Subcutaneous abdominal adipose tissue (tissue), 5 donors: ENCODE results near the gene KXD1.

Source experiments
- H3K27ac ChIP-seq: one replicate; pipeline ENCODE4 v1.7.0; 2013; ENCODE audit warnings: low read depth, mild to moderate bottlenecking, inconsistent platforms, low read length, moderate library complexity
- H3K27me3 ChIP-seq, 5 donors: one replicate each; pipeline ENCODE4 v1.7.0; 2013; ENCODE audit warnings: low read length in 5 of 5, inconsistent platforms in 1 of 5; ENCODE audit not compliant: control insufficient read depth in 5 of 5, insufficient read depth in 4 of 5
- H3K36me3 ChIP-seq, 5 donors: one replicate each; pipeline ENCODE4 v1.7.0; 2013; ENCODE audit warnings: low read length in 5 of 5; ENCODE audit not compliant: control insufficient read depth in 5 of 5, insufficient read depth in 5 of 5
- H3K4me1 ChIP-seq, 5 donors: one replicate each; pipeline ENCODE4 v1.7.0; 2013; ENCODE audit warnings: low read length in 5 of 5, mild to moderate bottlenecking in 3 of 5, moderate library complexity in 1 of 5; ENCODE audit not compliant: control insufficient read depth in 5 of 5, insufficient read depth in 5 of 5
- H3K4me3 ChIP-seq, 5 donors: one replicate each; pipeline ENCODE4 v1.7.0; 2013; ENCODE audit warnings: low read length in 5 of 5, low read depth in 1 of 5
- H3K9ac ChIP-seq, 5 donors: one replicate each; pipeline ENCODE4 v1.7.0; 2013; ENCODE audit warnings: low read length in 5 of 5, mild to moderate bottlenecking in 4 of 5, moderate library complexity in 3 of 5
- H3K9me3 ChIP-seq, 5 donors: one replicate each; pipeline ENCODE4 v1.7.0; 2013; ENCODE audit warnings: low read length in 5 of 5; ENCODE audit not compliant: control insufficient read depth in 5 of 5
- donor health status: healthy.
- donor health status: healthy.
- donor health status: healthy.
- donor health status: healthy.
- donor health status: healthy.

Gene KXD1

GRCh38 chr19:18574691-18575291, 17.1 kb downstream of the KXD1 start:
- no peak overlapping the region for H3K27ac ChIP-seq
- peaks cover 0 to 50% (median 45%) of the 10 kb centered on the region in 5 donors for H3K36me3 ChIP-seq

GRCh38 chr19:18576383-18576782, 18.7 kb downstream of the KXD1 start:
- Histone ChIP-seq H3K36me3 (peaks cover 0 to 50% (median 45%) of the 10 kb centered on the region in 5 donors), H3K4me3 (no peak overlapping the region), H3K27ac (no peak overlapping the region), H3K4me1 (peaks cover 9 to 19% (median 16%) of the 10 kb centered on the region in 5 donors), H3K27me3 (no peaks in the 10 kb centered on the region), H3K9ac (no peak overlapping the region), H3K9me3 (no peaks in the 10 kb centered on the region)

More at GRCh38 chr19:18574691-18575291, 17.1 kb downstream of the KXD1 start:
- Histone ChIP-seq H3K9me3 (no peaks in the 10 kb centered on the region), H3K9ac (no peak overlapping the region), H3K4me3 (no peak overlapping the region), H3K27me3 (no peaks in the 10 kb centered on the region), H3K4me1 (peaks cover 9 to 23% (median 21%) of the 10 kb centered on the region in 5 donors)

- Histone ChIP-seq H3K9me3 (no peaks in the 10 kb centered on the region), H3K4me3 (no peak overlapping the region), H3K27ac (no peak overlapping the region), H3K27me3 (no peaks in the 10 kb centered on the region), H3K9ac (no peak overlapping the region), H3K36me3 (peaks cover 0 to 50% (median 45%) of the 10 kb centered on the region in 5 donors), H3K4me1 (peaks cover 9 to 14% (median 10%) of the 10 kb centered on the region in 5 donors)
Measured at GRCh38 chr19:18577365-18577914, 19.8 kb downstream of the KXD1 start.

GRCh38 chr19:18580311-18580710, 22.6 kb downstream of the KXD1 start:
- Histone ChIP-seq H3K27ac (no peak overlapping the region), H3K9me3 (no peaks in the 10 kb centered on the region), H3K27me3 (no peaks in the 10 kb centered on the region), H3K4me3 (no peak overlapping the region), H3K9ac (no peak overlapping the region), H3K36me3 (peaks cover 0 to 27% (median 23%) of the 10 kb centered on the region in 5 donors), H3K4me1 (no peaks in the 10 kb centered on the region)

GRCh38 chr19:18586306-18586705, 28.6 kb downstream of the KXD1 start:
- Histone ChIP-seq H3K4me1 (peaks cover 0 to 32% (median 27%) of the 10 kb centered on the region in 5 donors), H3K36me3 (peaks cover 0 to 7% (median 7%) of the 10 kb centered on the region in 5 donors), H3K9me3 (no peaks in the 10 kb centered on the region), H3K27ac (no peak overlapping the region), H3K9ac (no peak overlapping the region), H3K27me3 (no peaks in the 10 kb centered on the region), H3K4me3 (no peak overlapping the region)

- Histone ChIP-seq H3K9ac (peak overlapping the region in 2 of 5 donors; percentile 23 to 71), H3K27ac (no peak overlapping the region), H3K4me3 (no peak overlapping the region)
Measured at GRCh38 chr19:18587561-18587960, 29.9 kb downstream of the KXD1 start.

GRCh38 chr19:18587962-18588610, 30.4 kb downstream of the KXD1 start:
- Histone ChIP-seq H3K27ac (peak overlapping the region; percentile 81), H3K27me3 (no peaks in the 10 kb centered on the region), H3K9ac (peak overlapping the region in 4 of 5 donors; percentile 69 to 81 (median 70)), H3K4me1 (peaks cover 0 to 42% (median 34%) of the 10 kb centered on the region in 5 donors), H3K36me3 (peaks cover 0 to 10% (median 7%) of the 10 kb centered on the region in 5 donors), H3K9me3 (no peaks in the 10 kb centered on the region), H3K4me3 (peak overlapping the region; percentile 65 to 91 (median 81))

More at GRCh38 chr19:18587561-18587960, 29.9 kb downstream of the KXD1 start:
- no peaks in the 10 kb centered on the region for H3K9me3 ChIP-seq
- H3K4me1 ChIP-seq = peaks cover 0 to 42% (median 34%) of the 10 kb centered on the region in 5 donors
- H3K36me3 ChIP-seq = peaks cover 0 to 10% (median 7%) of the 10 kb centered on the region in 5 donors
- no peaks in the 10 kb centered on the region for H3K27me3 ChIP-seq

GRCh38 chr19:18588611-18589379, 31.1 kb downstream of the KXD1 start, which contains the start of gene REX1BD:
Gene REX1BD, plus strand, starts transcription at chr19:18588798. Its CDS starts 4 bp downstream, at chr19:18588802.
- H3K9ac ChIP-seq = peak within 1 kb of the TSS in 4 of 5 donors; percentile 69 to 81 (median 70)
- peaks cover 0 to 45% (median 35%) of the 10 kb centered on the region in 5 donors for H3K4me1 ChIP-seq
- H3K27ac ChIP-seq = peak within 1 kb of the TSS; percentile 81
- H3K4me3 ChIP-seq = peak within 1 kb of the TSS; percentile 74 to 91 (median 81)
- H3K9me3 ChIP-seq = no peaks in the 10 kb centered on the region
- H3K36me3 ChIP-seq = peaks cover 0 to 10% (median 7%) of the 10 kb centered on the region in 5 donors
- H3K27me3 ChIP-seq = no peaks in the 10 kb centered on the region

- Histone ChIP-seq H3K36me3 (peaks cover 0 to 10% (median 7%) of the 10 kb centered on the region in 5 donors), H3K9me3 (no peaks in the 10 kb centered on the region), H3K4me1 (peaks cover 0 to 51% (median 41%) of the 10 kb centered on the region in 5 donors), H3K27me3 (no peaks in the 10 kb centered on the region), H3K9ac (peak overlapping the region in 4 of 5 donors; percentile 69 to 81 (median 70)), H3K27ac (peak overlapping the region; percentile 81), H3K4me3 (peak overlapping the region; percentile 74 to 91 (median 81))
Measured at GRCh38 chr19:18589380-18590272, 32.0 kb downstream of the KXD1 start.
